IMR-90 (cell line): ENCODE measurements around the gene CAPNS2.

Experiments
- BHLHE40 ChIP-seq: fragments of 150-350 bp; IDR thresholded peaks from 2 replicates; pipeline ENCODE4 v1.6.1; 2016; ENCODE audit warnings: mild to moderate bottlenecking, low read depth, low read length
- CEBPB ChIP-seq: IDR thresholded peaks from 2 replicates; pipeline ENCODE4 v1.6.1; 2012; ENCODE audit warnings: low read depth, low read length, improper control_type of control experiment
- CHD1 ChIP-seq: IDR thresholded peaks from 2 replicates; pipeline ENCODE4 v1.6.1; 2012; ENCODE audit warnings: low read depth, low read length, improper control_type of control experiment
- CTCF ChIP-seq: conservative IDR thresholded peaks from 2 replicates; pipeline ENCODE4 v1.5.1; 2012; ENCODE audit warnings: mild to moderate bottlenecking, low read depth, low read length, improper control_type of control experiment
- ELK1 ChIP-seq: fragments of 150-350 bp; IDR thresholded peaks from 2 replicates; pipeline ENCODE4 v1.6.1; 2016; ENCODE audit warnings: low read depth, mild to moderate bottlenecking, low read length, moderate library complexity, borderline replicate concordance
- FOS ChIP-seq: fragments of 150-350 bp; IDR thresholded peaks from 2 replicates; pipeline ENCODE4 v1.6.1; 2016; ENCODE audit warnings: low read depth, low read length
- MAFK ChIP-seq: IDR thresholded peaks from 2 replicates; pipeline ENCODE4 v1.6.1; 2012; ENCODE audit warnings: low read depth, low read length, improper control_type of control experiment
- MAZ ChIP-seq: IDR thresholded peaks from 2 replicates; pipeline ENCODE4 v1.6.1; 2012; ENCODE audit warnings: low read depth, mild to moderate bottlenecking, low read length, improper control_type of control experiment, moderate library complexity, borderline replicate concordance
- POLR2A ChIP-seq: IDR thresholded peaks from 2 replicates; pipeline ENCODE4 v1.6.1; 2012; ENCODE audit warnings: mild to moderate bottlenecking, low read depth, low read length
- RAD21 ChIP-seq: IDR thresholded peaks from 2 replicates; pipeline ENCODE4 v1.6.1; 2012; ENCODE audit warnings: low read length, improper control_type of control experiment
- RCOR1 ChIP-seq: IDR thresholded peaks from 2 replicates; pipeline ENCODE4 v1.6.1; 2012; ENCODE audit warnings: mild to moderate bottlenecking, low read length, improper control_type of control experiment; ENCODE audit not compliant: insufficient replicate concordance
- SMC3 ChIP-seq: fragments of 150-350 bp; IDR thresholded peaks from 2 replicates; pipeline ENCODE4 v1.6.1; 2016; ENCODE audit warnings: low read depth, mild to moderate bottlenecking, antibody characterized with exemption, low read length, moderate library complexity
- TF ChIP-seq, protein P1 (sequence below): fragments of 150-350 bp; IDR thresholded peaks from 2 replicates; pipeline ENCODE4 v1.6.1; 2017; ENCODE audit warnings: mild to moderate bottlenecking, antibody characterized with exemption, low read length, low read depth

GRCh38 chr16:55539049-55539448 is 27.4 kb upstream of the CAPNS2 start:
- TF ChIP-seq SMC3 (no peak), POLR2A (no peak), CTCF (no peak), CEBPB (peak; percentile 61), BHLHE40 (no peak), MAZ (no peak), RAD21 (no peak), RCOR1 (no peak), MAFK (no peak), CHD1 (no peak), FOS (no peak), ELK1 (no peak)
- TF ChIP-seq, protein P1, sequence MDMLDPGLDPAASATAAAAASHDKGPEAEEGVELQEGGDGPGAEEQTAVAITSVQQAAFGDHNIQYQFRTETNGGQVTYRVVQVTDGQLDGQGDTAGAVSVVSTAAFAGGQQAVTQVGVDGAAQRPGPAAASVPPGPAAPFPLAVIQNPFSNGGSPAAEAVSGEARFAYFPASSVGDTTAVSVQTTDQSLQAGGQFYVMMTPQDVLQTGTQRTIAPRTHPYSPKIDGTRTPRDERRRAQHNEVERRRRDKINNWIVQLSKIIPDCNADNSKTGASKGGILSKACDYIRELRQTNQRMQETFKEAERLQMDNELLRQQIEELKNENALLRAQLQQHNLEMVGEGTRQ = no peak
